Measurements from ENCODE around the gene EIF2AK3. TPM values are rescaled to one million over a fixed set of nuclear protein-coding genes. Genes with fewer than 3 reads are reported as not detected.

Gene EIF2AK3
- total RNA-seq, 1 donor from 2014 or later, result 29.6 TPM

DNA sequence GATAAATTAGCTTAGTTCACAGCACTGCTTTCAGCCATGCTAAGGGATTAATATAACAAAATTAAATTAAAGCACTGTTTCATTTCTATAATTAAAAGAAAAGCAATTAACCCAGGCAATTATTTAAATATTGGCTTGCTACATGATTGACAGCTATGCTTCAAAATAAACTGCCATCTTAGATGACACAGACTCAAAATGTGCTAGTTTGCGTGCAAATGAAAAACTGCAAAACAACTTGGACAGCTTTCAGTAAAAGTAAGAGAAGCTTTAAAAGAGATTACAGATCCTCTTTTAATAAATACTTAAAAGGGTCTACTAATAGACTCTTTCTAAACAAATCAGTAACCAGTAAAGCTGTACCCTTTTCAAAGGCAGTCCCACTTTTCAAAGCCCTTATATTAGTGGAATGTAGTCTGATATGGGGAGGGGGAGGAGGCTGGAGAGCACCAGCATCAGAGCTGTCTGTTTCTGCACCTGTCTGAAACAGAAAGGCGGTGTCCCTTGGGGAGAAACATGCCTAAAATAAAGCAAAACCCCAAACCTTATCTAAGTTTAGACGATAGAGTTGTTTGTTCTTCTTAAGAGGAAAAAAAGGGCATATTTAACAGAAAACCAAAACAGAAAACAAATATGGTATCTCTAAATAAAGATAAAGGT, 20.8 kb downstream of the EIF2AK3 start:
- Mint-ChIP-seq H3K27ac (no peak overlapping the region), H3K36me3 (ENCODE audit: low read depth) (peaks cover 6% of the 10 kb centered on the region), H3K4me3 (no peak overlapping the region), H3K27me3 (ENCODE audit: insufficient read depth) (no peaks in the 10 kb centered on the region), H3K9me3 (no peaks in the 10 kb centered on the region), H3K4me1 (ENCODE audit: low read depth) (peaks cover 10% of the 10 kb centered on the region)
- DNase-seq (ENCODE audit: low spot score), result no peak
- intact Hi-C loops (cut with micrococcal nuclease), result no loop called here

DNA sequence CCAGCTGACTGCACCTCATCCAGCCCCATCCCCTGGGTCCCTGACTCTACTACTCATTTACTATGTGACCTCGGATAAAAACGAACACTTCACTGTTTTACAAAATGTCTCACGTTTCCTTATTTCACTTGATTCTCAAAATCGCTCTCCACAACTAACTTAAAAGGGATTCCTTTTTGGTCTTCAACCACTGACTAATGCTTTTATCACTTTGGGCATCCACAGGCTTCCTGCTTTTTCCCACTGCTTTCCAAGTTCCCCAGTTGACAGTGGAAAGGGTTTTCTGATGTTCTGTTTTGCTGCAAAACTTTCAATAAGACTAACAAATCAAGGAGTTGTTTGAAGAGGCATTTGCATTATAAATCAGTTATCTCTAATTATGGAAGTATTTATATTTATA, 24.1 kb downstream of the EIF2AK3 start:
- H3K36me3 Mint-ChIP-seq (ENCODE audit: low read depth), result peaks cover 6% of the 10 kb centered on the region
- peaks cover 38% of the 10 kb centered on the region for H3K4me1 Mint-ChIP-seq (ENCODE audit: low read depth)
- intact Hi-C loops (cut with micrococcal nuclease), result no loop called here
- no peaks in the 10 kb centered on the region for H3K9me3 Mint-ChIP-seq
- DNase-seq (ENCODE audit: low spot score), result no peak
- H3K27me3 Mint-ChIP-seq (ENCODE audit: insufficient read depth), result no peaks in the 10 kb centered on the region
- no peak overlapping the region for H3K4me3 Mint-ChIP-seq
- H3K27ac Mint-ChIP-seq, result no peak overlapping the region

GRCh38 chr2:88602022-88602421, 25.2 kb downstream of the EIF2AK3 start:
- intact Hi-C loops (cut with micrococcal nuclease), result no loop called here

DNA sequence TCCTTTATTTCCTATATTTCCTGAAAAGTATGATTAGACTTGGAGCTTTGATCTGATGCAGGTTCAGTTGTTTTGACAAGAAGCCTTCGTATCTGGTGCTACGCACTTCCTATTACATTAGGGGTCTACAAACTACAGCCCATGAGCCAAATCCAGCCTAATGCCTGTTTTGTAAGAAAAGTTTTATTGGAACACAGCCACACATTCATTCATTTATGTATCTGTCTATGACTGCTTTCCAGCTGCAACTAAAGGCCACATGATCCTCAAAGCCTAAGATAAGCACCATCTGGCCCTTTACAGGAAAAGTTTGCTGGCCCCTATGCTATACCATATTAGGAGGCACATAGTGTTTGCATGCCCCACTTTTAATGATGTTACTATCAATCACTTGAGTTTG, 26.0 kb downstream of the EIF2AK3 start:
- Mint-ChIP-seq H3K9me3 (no peaks in the 10 kb centered on the region), H3K27ac (no peak overlapping the region), H3K4me3 (no peak overlapping the region), H3K27me3 (ENCODE audit: insufficient read depth) (no peaks in the 10 kb centered on the region), H3K36me3 (ENCODE audit: low read depth) (peaks cover 8% of the 10 kb centered on the region), H3K4me1 (ENCODE audit: low read depth) (peaks cover 49% of the 10 kb centered on the region)
- intact Hi-C loops (cut with micrococcal nuclease), result loop anchor here (2.0 kb wide), 1 partner anchor 68 kb away; no protein-coding TSS in a partner anchor
- no peak for DNase-seq (ENCODE audit: low spot score)

More at GRCh38 chr2:88602022-88602421, 25.2 kb downstream of the EIF2AK3 start:
- no peaks in the 10 kb centered on the region for H3K9me3 Mint-ChIP-seq
- no peak for DNase-seq (ENCODE audit: low spot score)
- peaks cover 48% of the 10 kb centered on the region for H3K4me1 Mint-ChIP-seq (ENCODE audit: low read depth)
- H3K36me3 Mint-ChIP-seq (ENCODE audit: low read depth), result peaks cover 6% of the 10 kb centered on the region
- no peak overlapping the region for H3K27ac Mint-ChIP-seq
- H3K27me3 Mint-ChIP-seq (ENCODE audit: insufficient read depth), result no peaks in the 10 kb centered on the region
- H3K4me3 Mint-ChIP-seq, result no peak overlapping the region

DNA sequence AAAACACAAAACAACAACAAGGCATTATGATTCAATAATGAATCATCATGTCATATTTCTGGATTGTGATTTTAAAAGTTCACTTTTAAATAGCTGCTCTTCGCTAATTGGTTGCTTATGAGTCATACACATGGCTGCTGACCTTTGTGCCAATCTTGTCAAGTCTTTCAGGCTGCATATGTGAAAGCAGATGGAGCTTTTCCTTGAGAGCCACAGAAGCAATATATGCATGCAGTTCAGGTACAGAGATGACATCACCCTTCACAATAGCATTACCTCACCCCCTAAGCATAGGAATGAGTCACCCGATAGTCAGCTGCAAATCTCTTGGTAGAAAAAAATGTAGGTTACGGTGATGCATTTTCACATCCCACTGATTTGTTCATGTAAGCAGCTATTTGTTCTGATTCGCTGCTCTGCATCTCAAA, 27.2 kb downstream of the EIF2AK3 start:
- H3K4me3 Mint-ChIP-seq, result no peak overlapping the region
- intact Hi-C loops (cut with micrococcal nuclease), result loop anchor here (1.0 to 2.0 kb wide), 7 partner anchors 9 to 91 kb away; partner anchors contain the start of genes EIF2AK3 and RPIA

GRCh38 chr2:88599527-88599926, 27.7 kb downstream of the EIF2AK3 start:
- intact Hi-C loops (cut with micrococcal nuclease), result no loop called here
- H3K4me1 Mint-ChIP-seq (ENCODE audit: low read depth), result peaks cover 49% of the 10 kb centered on the region
- peaks cover 12% of the 10 kb centered on the region for H3K36me3 Mint-ChIP-seq (ENCODE audit: low read depth)
- H3K27me3 Mint-ChIP-seq (ENCODE audit: insufficient read depth), result no peaks in the 10 kb centered on the region
- no peaks in the 10 kb centered on the region for H3K9me3 Mint-ChIP-seq
- DNase-seq (ENCODE audit: low spot score), result no peak
- no peak overlapping the region for H3K4me3 Mint-ChIP-seq
- peak overlapping the region; percentile 64 for H3K27ac Mint-ChIP-seq

More for the DNA sequence above, 27.2 kb downstream of the EIF2AK3 start:
- peaks cover 12% of the 10 kb centered on the region for H3K36me3 Mint-ChIP-seq (ENCODE audit: low read depth)
- H3K27ac Mint-ChIP-seq, result peak overlapping the region; percentile 64
- H3K4me1 Mint-ChIP-seq (ENCODE audit: low read depth), result peaks cover 49% of the 10 kb centered on the region
- H3K9me3 Mint-ChIP-seq, result no peaks in the 10 kb centered on the region
- DNase-seq (ENCODE audit: low spot score), result peak; percentile 58
- H3K27me3 Mint-ChIP-seq (ENCODE audit: insufficient read depth), result no peaks in the 10 kb centered on the region

- intact Hi-C loops (cut with micrococcal nuclease), result no loop called here
- DNase-seq (ENCODE audit: low spot score), result no peak
- Mint-ChIP-seq H3K4me3 (no peak overlapping the region), H3K36me3 (ENCODE audit: low read depth) (peaks cover 10% of the 10 kb centered on the region), H3K4me1 (ENCODE audit: low read depth) (peaks cover 39% of the 10 kb centered on the region), H3K27ac (no peak overlapping the region), H3K27me3 (ENCODE audit: insufficient read depth) (no peaks in the 10 kb centered on the region), H3K9me3 (no peaks in the 10 kb centered on the region)
These were observed 30.1 kb downstream of the EIF2AK3 start for GRCh38 chr2:88597168-88597567.

GRCh38 chr2:88596141-88596830, 31.0 kb downstream of the EIF2AK3 start:
- intact Hi-C loops (cut with micrococcal nuclease), result no loop called here
- Mint-ChIP-seq H3K27ac (no peak overlapping the region), H3K27me3 (ENCODE audit: insufficient read depth) (no peaks in the 10 kb centered on the region)

GRCh38 chr2:88591698-88592097, 35.6 kb downstream of the EIF2AK3 start:
- H3K4me3 Mint-ChIP-seq, result no peak overlapping the region
- H3K4me1 Mint-ChIP-seq (ENCODE audit: low read depth), result no peaks in the 10 kb centered on the region
- no peak overlapping the region for H3K27ac Mint-ChIP-seq
- peaks cover 27% of the 10 kb centered on the region for H3K36me3 Mint-ChIP-seq (ENCODE audit: low read depth)
- DNase-seq (ENCODE audit: low spot score), result no peak
- H3K27me3 Mint-ChIP-seq (ENCODE audit: insufficient read depth), result no peaks in the 10 kb centered on the region
- no peaks in the 10 kb centered on the region for H3K9me3 Mint-ChIP-seq
- intact Hi-C loops (cut with micrococcal nuclease), result loop anchor here (1.0 to 5.0 kb wide), 4 partner anchors 9 to 100 kb away; partner anchors contain the start of genes EIF2AK3 and RPIA

More at GRCh38 chr2:88596141-88596830, 31.0 kb downstream of the EIF2AK3 start:
- Mint-ChIP-seq H3K4me1 (ENCODE audit: low read depth) (peaks cover 38% of the 10 kb centered on the region), H3K9me3 (no peaks in the 10 kb centered on the region), H3K4me3 (no peak overlapping the region), H3K36me3 (ENCODE audit: low read depth) (peaks cover 11% of the 10 kb centered on the region)
- DNase-seq (ENCODE audit: low spot score), result no peak

DNA sequence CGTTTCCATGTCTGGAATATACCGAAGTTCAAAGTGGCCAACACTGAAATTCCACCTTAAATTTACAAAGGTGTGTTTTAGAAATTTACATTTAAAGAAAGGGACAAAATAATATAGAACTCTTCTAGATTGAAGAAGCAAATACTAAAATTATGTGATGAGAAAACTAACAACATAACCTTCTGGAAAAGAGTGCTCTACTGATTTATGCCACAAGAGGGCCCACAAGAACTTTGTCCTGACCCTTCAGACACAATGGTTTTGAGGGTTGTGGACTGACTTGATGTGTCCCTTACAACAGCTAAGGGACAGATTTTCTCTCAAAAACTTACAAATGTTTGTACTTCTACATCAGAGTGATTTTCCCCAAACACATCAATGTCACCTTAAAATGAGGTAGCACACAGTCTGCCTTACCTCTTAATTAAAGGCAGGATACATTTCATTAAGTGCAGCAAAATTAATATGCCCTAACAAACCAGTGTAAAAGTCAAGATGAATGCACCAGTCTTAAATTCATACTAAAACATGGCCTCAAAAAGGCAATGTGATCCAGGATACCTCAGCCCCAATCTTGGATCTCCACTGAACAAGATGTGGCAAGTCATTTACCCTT, 36.2 kb downstream of the EIF2AK3 start:
- Mint-ChIP-seq H3K27me3 (ENCODE audit: insufficient read depth) (no peaks in the 10 kb centered on the region), H3K27ac (no peak overlapping the region), H3K36me3 (ENCODE audit: low read depth) (peaks cover 24% of the 10 kb centered on the region), H3K9me3 (no peaks in the 10 kb centered on the region), H3K4me1 (ENCODE audit: low read depth) (no peaks in the 10 kb centered on the region), H3K4me3 (no peak overlapping the region)
- peak; percentile 19 for DNase-seq (ENCODE audit: low spot score)
- intact Hi-C loops (cut with micrococcal nuclease), result loop anchor here (1.0 to 5.0 kb wide), 4 partner anchors 9 to 100 kb away; partner anchors contain the start of genes EIF2AK3 and RPIA

DNA sequence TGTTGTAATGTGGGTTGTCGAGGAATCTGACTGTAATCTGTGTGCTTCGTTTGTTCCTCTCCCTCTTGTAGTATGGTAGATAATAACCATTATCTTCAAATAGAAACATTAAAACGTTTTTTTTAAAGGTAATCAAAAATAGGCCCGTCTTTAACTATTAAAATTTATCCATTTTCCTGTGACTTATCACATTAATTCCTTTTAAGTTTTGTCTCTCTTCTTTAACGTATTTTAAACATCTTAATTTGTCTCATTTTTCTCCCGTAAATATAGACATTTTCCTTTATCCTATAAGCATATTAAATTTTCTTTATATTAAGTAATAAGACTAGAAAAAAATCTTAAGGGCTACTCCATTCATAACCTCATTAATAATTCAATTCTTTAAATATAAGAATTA, 41.3 kb downstream of the EIF2AK3 start:
- no peak overlapping the region for H3K4me3 Mint-ChIP-seq

DNA sequence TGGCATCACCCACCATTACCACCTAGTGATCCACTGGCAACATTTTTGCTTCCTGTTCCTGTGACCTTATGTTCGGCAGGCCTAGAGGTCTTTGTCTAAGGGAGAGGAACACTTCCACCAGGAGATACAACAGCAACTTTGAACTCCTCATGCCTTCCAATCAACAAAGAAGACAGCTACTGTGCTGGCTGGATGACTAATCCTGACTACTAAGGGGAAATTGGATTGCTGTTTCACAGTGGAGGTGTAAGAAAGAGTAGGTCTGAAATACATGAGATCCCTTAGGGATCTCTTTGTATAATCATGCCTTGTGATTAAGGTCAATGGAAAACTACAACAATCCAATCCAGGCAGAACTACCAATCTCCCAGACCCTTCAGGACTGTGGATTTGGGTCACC, 45.2 kb downstream of the EIF2AK3 start:
- Mint-ChIP-seq H3K9me3 (no peaks in the 10 kb centered on the region), H3K27ac (no peak overlapping the region), H3K4me1 (ENCODE audit: low read depth) (no peaks in the 10 kb centered on the region), H3K4me3 (no peak overlapping the region), H3K27me3 (ENCODE audit: insufficient read depth) (no peaks in the 10 kb centered on the region), H3K36me3 (ENCODE audit: low read depth) (peaks cover 31% of the 10 kb centered on the region)
- intact Hi-C loops (cut with micrococcal nuclease), result no loop called here
- no peak for DNase-seq (ENCODE audit: low spot score)

More for the DNA sequence above, 41.3 kb downstream of the EIF2AK3 start:
- H3K36me3 Mint-ChIP-seq (ENCODE audit: low read depth), result peaks cover 33% of the 10 kb centered on the region
- H3K27me3 Mint-ChIP-seq (ENCODE audit: insufficient read depth), result no peaks in the 10 kb centered on the region
- H3K4me1 Mint-ChIP-seq (ENCODE audit: low read depth), result no peaks in the 10 kb centered on the region
- intact Hi-C loops (cut with micrococcal nuclease), result no loop called here
- H3K27ac Mint-ChIP-seq, result no peak overlapping the region
- no peaks in the 10 kb centered on the region for H3K9me3 Mint-ChIP-seq
- DNase-seq (ENCODE audit: low spot score), result no peak

DNA sequence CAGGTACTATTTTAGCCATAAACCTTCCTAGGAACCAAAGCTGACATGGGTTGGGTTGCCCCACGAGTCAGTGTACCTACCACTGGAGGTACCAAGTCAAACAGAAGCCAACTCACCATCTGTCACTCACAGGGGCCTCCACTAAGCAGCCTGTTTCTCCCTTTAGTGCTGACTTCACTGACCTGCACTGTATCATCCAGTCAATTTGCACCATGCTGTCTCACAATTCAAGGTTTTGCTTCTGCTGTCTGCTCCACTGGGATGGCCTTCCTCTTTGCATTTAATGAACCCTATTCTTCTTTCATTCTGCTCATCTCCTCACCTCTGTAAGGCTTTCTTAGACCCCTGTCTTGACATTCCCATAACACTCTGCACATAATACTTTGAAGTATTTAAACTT, 47.2 kb downstream of the EIF2AK3 start:
- peaks cover 30% of the 10 kb centered on the region for H3K36me3 Mint-ChIP-seq (ENCODE audit: low read depth)
- H3K4me3 Mint-ChIP-seq, result no peak overlapping the region
- no peaks in the 10 kb centered on the region for H3K9me3 Mint-ChIP-seq
- intact Hi-C loops (cut with micrococcal nuclease), result no loop called here
- no peak overlapping the region for H3K27ac Mint-ChIP-seq
- H3K27me3 Mint-ChIP-seq (ENCODE audit: insufficient read depth), result no peaks in the 10 kb centered on the region
- no peak for DNase-seq (ENCODE audit: low spot score)
- peaks cover 5% of the 10 kb centered on the region for H3K4me1 Mint-ChIP-seq (ENCODE audit: low read depth)
